GM19023 (cell line): ENCODE results near the gene ZNF74.
"Not testable (repeated sequence)": the region's sequence is repeated elsewhere in the genome, so short reads cannot be mapped to it uniquely, and the experiment has no call there.

Source experiments
- ATAC-seq: cut with Tn5 transposase; IDR thresholded peaks from one replicate; pipeline ENCODE4 v1.9.1; 2021; ENCODE audit warnings: mild to moderate bottlenecking, moderate library complexity; ENCODE audit not compliant: unreplicated experiment

Gene ZNF74

DNA sequence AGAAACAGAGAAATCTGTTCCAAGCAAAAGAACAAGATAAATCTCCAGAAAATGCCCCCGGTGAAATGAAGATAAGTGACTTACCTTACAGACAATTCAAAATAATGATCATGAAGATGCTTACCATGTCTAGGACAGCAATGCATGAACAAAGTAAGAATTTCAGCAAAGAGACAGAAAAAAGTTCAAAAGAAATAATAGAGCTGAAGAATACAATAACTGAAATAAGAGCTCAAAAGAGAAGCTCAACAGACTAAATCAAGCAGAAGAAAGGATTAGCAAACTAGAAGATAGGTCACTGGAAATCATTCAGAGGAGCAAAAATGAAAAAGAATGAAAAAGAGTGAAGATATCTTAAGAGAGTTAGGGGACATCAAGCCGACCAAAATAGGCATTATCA, 19.8 kb upstream of the ZNF74 start:
- ATAC-seq = not testable (repeated sequence)

DNA sequence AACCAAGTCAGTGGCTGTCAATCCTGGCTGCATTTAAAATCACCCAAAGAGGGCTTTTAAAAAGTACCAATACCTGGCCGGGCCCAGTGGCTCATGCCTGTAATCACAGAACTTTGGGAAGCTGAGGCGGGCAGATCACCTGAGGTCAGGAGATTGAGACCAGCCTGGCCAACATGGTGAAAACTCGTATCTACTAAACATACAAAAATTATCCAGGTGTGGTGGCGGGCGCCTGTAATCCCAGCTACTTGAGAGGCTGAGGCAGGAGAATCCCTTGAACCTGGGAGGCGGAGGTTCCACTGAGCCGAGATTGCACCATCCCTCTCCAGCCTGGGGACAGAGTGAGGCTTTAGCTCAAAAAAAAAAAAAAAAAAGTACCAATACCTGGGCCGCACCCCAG, 17.7 kb upstream of the ZNF74 start:
- not testable (repeated sequence) for ATAC-seq

GRCh38 chr22:20376983-20377382, 17.0 kb upstream of the ZNF74 start:
- not testable (repeated sequence) for ATAC-seq

DNA sequence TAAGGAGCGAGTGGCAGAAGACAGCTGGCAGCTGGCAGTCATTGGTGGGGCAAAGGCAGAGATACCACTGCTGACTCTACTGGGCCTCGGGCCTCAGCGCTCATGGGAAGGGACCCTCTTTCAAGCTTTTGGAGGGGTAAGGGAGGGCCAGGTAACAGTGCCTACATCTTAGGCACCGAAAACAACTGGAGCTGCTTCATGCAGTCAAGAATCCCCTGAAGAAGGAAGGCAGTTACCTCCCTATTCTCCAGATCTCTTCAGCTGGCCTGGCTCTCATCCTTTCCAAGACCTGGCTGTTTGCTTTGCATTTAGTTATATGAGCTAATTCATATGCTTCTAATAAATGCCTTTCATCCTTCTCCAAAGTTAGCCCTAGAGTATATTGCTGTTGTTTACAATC, 15.8 kb upstream of the ZNF74 start:
- ATAC-seq = no peak

- ATAC-seq = not testable (repeated sequence)
These were observed 15.3 kb upstream of the ZNF74 start for GRCh38 chr22:20378684-20379083.

DNA sequence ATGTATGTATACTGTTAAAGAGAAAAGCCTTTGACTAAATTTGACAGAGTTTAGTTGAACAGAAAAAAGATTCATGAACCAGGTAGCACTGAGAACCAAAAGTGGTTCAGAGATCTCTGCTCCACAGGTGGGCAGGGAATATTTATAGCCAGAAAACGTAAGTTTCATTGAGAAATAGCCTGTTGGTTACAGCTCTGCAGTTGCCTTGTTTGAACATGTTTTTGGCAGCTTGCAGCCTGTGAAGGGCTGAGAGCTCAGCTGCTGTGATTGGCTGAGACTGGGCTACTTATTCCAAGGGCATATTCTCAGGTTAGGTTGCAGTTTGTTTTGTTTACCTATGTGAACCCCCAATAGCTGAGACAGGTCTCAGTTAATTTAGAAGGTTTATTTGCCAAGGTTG, 13.5 kb upstream of the ZNF74 start:
- no peak for ATAC-seq

DNA sequence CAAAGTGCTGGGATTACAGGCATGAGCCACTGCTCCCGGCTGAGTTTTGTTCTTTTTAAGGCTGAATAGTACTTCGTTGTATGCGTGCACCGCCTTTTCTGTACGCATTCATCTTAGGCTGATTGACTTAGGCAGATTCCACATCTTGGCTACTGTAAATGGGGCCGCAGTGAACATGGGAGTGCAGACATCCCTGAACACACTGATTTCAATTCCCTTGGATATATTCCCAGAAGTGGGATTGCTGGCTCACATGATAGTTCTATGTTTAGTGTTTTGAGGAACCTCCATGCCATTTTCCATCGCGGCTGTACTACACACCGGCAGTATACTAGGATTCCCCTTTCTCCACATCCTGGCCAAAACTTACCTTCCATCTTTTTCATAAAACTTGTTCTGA, 10.4 kb upstream of the ZNF74 start:
- no peak for ATAC-seq

- ATAC-seq = no peak
These were observed 9.8 kb upstream of the ZNF74 start for GRCh38 chr22:20384171-20384570.

DNA sequence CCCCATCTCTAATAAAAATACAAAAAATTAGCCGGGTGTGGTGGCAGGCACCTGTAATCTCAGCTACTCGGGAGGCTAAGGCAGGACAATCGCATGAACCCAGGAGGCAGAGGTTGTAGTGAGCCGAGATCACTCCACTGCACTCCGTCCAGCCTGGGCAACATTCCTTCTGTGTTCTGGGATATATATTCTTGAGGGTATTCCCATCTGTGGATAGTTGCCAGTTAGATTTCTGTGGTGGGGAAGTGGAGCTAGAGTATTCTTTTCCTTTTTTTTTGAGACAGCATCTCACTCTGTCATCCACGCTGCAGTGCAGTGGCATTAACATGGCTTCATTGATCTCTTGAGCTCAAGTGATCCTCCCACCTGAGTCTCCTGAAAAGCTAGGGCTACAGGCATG, 9.1 kb upstream of the ZNF74 start:
- ATAC-seq = no peak

- no peak for ATAC-seq
These were observed 7.6 kb upstream of the ZNF74 start for GRCh38 chr22:20386336-20386735.

- ATAC-seq = no peak
These were observed 7.0 kb upstream of the ZNF74 start for GRCh38 chr22:20386972-20387371.

- no peak for ATAC-seq
These were observed 5.8 kb upstream of the ZNF74 start for GRCh38 chr22:20388200-20388599.

DNA sequence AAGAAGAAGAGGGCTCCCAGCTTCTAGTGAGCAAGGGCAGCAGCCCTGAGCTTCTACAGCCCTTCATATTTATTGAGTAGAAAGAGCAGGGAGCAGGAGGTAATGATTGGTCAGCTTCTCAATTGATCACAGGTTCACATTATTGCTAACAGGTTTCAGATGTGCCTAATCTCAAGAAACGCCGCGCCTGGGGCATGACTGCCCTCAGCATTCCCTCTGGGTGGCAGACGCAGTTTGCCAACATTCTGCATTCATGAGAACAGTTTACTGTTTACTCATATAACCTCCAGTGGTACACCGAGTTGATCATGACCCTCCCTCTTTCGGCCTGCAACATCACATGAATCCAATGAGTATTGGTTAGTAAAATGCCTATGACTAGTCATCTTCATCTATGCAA, 4.7 kb upstream of the ZNF74 start:
- no peak for ATAC-seq

DNA sequence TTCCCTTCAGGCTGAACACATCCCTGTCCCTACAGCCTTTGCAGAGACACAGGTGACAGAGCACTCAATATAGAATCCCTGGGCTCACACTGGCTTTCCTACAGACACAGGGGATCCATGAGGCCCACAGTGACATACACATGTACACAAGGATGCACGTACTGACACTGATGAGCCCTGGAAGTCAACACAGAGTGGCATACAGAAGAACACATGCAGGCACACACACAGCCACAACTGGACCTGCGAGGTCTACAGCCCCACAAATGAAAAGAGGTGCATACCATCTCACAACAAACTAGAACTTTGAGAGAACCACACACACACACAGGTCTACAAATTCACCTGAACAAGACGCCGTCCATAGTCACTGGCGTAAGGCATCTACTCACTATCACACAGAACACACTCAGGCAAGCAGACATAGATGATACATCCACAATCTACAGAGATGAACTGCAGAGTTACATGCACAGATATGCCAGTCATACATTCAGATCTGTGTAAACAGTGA, 3.5 kb upstream of the ZNF74 start:
- ATAC-seq = no peak

GRCh38 chr22:20391222-20391621, 2.7 kb upstream of the ZNF74 start:
- ATAC-seq = no peak

DNA sequence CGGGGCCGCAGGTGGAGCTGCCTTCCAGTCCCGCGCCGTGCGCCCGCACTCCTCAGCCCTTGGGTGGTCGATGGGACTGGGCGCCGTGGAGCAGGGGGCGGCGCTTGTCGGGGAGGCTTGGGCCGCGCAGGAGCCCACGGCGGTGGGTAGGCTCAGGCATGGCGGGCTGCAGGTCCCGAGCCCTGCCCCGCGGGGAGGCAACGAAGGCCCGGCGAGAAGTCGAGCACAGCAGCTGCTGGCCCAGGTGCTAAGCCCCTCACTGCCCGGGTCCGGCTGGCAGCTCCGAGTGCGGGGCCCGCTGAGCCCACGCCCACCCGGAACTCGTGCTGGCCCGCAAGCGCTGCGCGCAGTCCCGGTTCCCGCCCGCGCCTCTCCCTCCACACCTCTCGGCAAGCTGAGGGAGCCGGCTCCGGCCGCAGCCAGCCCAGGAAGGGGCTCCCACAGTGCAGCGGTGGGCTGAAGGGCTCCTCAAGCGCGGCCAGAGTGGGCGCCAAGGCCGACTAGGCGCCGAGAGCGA, 1.5 kb upstream of the ZNF74 start:
- not testable (repeated sequence) for ATAC-seq

DNA sequence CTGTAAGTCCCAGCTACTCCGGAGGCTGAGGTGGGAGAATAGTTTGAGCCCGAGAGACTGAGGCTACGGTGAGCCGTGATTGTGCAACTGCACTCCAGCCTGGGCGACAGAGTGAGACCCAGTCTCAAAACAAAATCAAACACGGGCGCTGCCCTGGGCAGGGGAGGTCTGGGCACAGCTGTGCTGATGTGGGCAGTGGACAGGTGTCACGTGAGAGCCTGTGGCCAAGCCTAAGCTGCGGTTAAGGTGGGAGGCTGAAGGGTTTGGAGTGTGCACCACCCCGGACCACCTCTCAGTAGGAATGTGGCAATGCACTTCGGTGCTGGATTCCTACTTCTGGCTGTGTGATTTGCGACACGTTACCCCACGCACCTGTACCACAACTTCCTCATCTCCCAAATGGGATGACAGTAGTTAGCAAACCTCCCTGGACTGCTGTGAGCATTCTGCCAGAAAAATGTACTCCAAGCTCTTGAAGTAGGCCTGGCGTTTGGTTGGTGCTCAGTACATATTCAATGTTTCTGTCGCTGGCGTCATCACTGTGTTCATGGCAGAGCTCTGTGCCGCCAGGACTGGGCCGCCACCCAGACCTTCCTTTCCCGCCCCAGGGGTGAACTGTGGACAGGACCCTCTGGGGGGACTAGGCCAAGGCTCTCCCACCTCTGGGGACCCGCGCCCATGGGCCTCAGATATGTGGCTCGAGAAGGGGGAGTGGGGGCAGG, 807 bp upstream of the ZNF74 start:
- ATAC-seq = no peak

GRCh38 chr22:20395181-20395906, 1.4 kb downstream of the ZNF74 start:
- no peak for ATAC-seq

DNA sequence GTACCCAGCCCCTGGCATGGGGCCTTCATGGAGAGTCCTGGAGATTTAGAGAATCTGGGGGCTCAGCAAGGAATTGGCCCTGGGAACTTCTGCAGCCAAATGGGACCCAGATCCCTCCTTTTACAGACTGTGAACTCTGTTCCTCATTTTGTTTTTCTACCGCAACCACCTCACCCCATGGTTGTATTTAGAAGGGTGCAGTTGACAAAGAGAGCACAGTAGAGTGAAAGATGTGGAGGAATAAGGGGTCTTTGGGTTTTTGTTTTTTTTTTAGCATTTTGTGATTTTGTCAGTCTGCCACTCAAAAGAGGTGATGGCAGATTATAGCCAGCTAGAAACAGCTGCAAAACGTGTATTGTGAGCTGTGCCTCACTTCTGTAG, 1.9 kb downstream of the ZNF74 start:
- ATAC-seq = no peak

- no peak for ATAC-seq
These were observed 2.7 kb downstream of the ZNF74 start for GRCh38 chr22:20396639-20397038.

DNA sequence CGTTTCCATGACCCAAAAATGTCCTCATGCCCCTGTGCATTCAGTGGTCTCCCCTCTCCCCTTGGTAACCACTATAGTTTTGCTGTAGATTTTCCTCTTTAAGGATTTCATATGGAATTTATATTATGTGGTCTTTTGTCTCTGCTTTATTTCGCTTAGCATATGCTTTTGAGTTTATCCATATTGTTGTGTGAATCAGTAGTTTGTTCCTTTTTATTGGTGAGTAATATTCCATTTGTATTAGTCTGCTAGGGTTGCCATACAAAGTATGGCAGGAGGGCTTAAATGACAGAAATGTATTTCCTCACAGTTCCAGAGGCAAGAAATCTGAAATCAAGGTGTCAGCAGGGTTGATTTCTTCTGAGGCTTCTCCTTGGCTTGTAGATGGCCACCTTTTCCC, 3.5 kb downstream of the ZNF74 start:
- ATAC-seq = no peak

DNA sequence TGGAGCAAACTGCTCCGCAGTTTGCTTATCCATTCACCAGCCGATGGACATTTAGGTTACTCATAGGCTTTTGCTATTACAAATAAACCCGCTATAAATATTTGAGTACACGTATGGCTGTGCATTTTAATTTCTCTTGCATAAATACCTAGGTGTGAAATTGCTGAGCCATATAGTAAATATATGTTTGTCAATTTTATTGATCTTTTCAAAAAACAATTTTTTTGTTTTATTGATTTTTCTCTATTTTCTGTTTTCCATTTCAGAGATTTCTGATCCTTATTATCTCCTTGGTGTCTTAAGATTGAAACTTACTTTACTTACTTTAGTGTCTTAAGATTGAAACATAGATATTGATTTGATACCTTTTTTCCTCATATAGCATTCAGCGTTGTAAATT, 4.5 kb downstream of the ZNF74 start:
- no peak for ATAC-seq
